H1 (cell line): Measurements from ENCODE around the gene RNF38. TPM values are rescaled to one million over a fixed set of nuclear protein-coding genes. Genes with fewer than 3 reads are reported as not detected.

Experiments used
- CTCF ChIA-PET: fragments of 300-600 bp; sonication (Branson Sonifier 250); formaldehyde crosslinking; loops from one replicate; lab custom pipeline; 2021; ENCODE audit not compliant: partially characterized antibody; lab: Charles Lee
- POLR2A ChIA-PET: fragments of 300-600 bp; sonication (Branson Sonifier 250); formaldehyde crosslinking; loops from one replicate; lab custom pipeline; 2021; ENCODE audit warnings: inconsistent platforms; ENCODE audit not compliant: partially characterized antibody; lab: Charles Lee
- DNase-seq, 2 experiments: peaks; one replicate each; pipeline versions ENCODE4 v3.0.0 to v3.0.0-alpha.2; 2010 to 2022; ENCODE audit warnings: low spot score in 2 of 2, low read depth in 1 of 2, mixed read lengths in 1 of 2
- FAIRE-seq: peaks from 2 replicates; lab custom pipeline; 2011; peaks lifted over from hg19 to GRCh38; lab: Jason Lieb, UNC
- H2AFZ ChIP-seq: 2 replicates; pipeline ENCODE4 v1.8.1; 2012; ENCODE audit warnings: low read length, inconsistent platforms
- H2AK5ac ChIP-seq: 2 replicates; pipeline ENCODE4 v1.6.1; 2013; ENCODE audit warnings: low read depth, low read length
- H2BK120ac ChIP-seq: replicated peaks from 2 replicates; pipeline ENCODE3; 2013; ENCODE audit warnings: low read depth, low read length, inconsistent platforms
- H2BK12ac ChIP-seq: 2 replicates; pipeline ENCODE4 v1.6.1; 2013; ENCODE audit warnings: low read depth, low read length
- H2BK15ac ChIP-seq: 2 replicates; pipeline ENCODE4 v1.6.1; 2013; ENCODE audit warnings: low read length
- H2BK20ac ChIP-seq: 2 replicates; pipeline ENCODE4 v1.6.1; 2013; ENCODE audit warnings: low read length
- H2BK5ac ChIP-seq: 2 replicates; pipeline ENCODE4 v1.6.1; 2013; ENCODE audit warnings: low read depth, low read length
- H3K14ac ChIP-seq: 2 replicates; pipeline ENCODE4 v1.6.1; 2013; ENCODE audit warnings: inconsistent platforms; ENCODE audit not compliant: insufficient read length
- H3K18ac ChIP-seq: 2 replicates; pipeline ENCODE4 v1.6.1; 2013; ENCODE audit warnings: low read length; ENCODE audit errors: extremely low read depth
- H3K23ac ChIP-seq: 2 replicates; pipeline ENCODE4 v1.6.1; 2013; ENCODE audit warnings: inconsistent platforms; ENCODE audit not compliant: insufficient read length
- H3K23me2 ChIP-seq: 2 replicates; pipeline ENCODE4 v1.6.1; 2013; ENCODE audit warnings: low read depth, low read length
- H3K27ac ChIP-seq: 2 replicates; pipeline ENCODE4 v1.6.1; 2011; ENCODE audit warnings: low read depth, low read length, inconsistent platforms
- H3K27me3 ChIP-seq, 4 experiments: replicated peaks in 1 of 4; 1 replicate in 1 of 4; 2 replicates in 3 of 4; pipeline versions ENCODE4 v1.6.1 to v1.8.1; 2011 to 2013; ENCODE audit warnings: low read length in 3 of 4, mild to moderate bottlenecking in 3 of 4, inconsistent platforms in 2 of 4, mixed read lengths in 2 of 4, moderate library complexity in 1 of 4; ENCODE audit not compliant: control insufficient read depth in 3 of 4, insufficient read depth in 3 of 4; ENCODE audit errors: extremely low read depth in 1 of 4
- H3K36me3 ChIP-seq, 4 experiments: 2 replicates each; pipeline versions ENCODE4 v1.6.1 to v1.8.1; 2011 to 2013; ENCODE audit warnings: mild to moderate bottlenecking in 4 of 4, low read length in 3 of 4, moderate library complexity in 2 of 4, control low read depth in 1 of 4, inconsistent platforms in 1 of 4; ENCODE audit not compliant: insufficient read depth in 4 of 4, control insufficient read depth in 2 of 4
- H3K4ac ChIP-seq: replicated peaks from 2 replicates; pipeline ENCODE3; 2013; ENCODE audit warnings: low read length, low read depth, mixed read lengths, inconsistent platforms; ENCODE audit not compliant: insufficient read length
- H3K4me1 ChIP-seq, 4 experiments: replicated peaks in 1 of 4; 1 replicate in 1 of 4; 2 replicates in 3 of 4; pipeline versions ENCODE4 v1.6.1 to v1.8.1; 2011 to 2013; ENCODE audit warnings: low read length in 3 of 4, inconsistent platforms in 2 of 4, mixed read lengths in 1 of 4; ENCODE audit not compliant: insufficient read depth in 4 of 4, control insufficient read depth in 3 of 4
- H3K4me2 ChIP-seq, 2 experiments: 2 replicates each; pipeline versions ENCODE4 v1.6.1 to v1.8.1; 2011 to 2013; ENCODE audit warnings: low read depth in 2 of 2, low read length in 2 of 2, control low read depth in 1 of 2, inconsistent platforms in 1 of 2, mild to moderate bottlenecking in 1 of 2; ENCODE audit not compliant: insufficient read depth in 1 of 2
- H3K4me3 ChIP-seq, 4 experiments: fragments of 200-600, 300-600 bp in 1 of 4; sonication (generic), shearing (Covaris generic), sonication (Bioruptor Twin) in 1 of 4; 2 replicates each; pipeline versions ENCODE4 v1.5.1 to v1.8.1; 2011 to 2016; ENCODE audit warnings: low read length in 4 of 4, low read depth in 3 of 4, control low read depth in 2 of 4, inconsistent platforms in 2 of 4, mild to moderate bottlenecking in 2 of 4, mixed read lengths in 1 of 4, moderate library complexity in 1 of 4; ENCODE audit not compliant: insufficient read depth in 2 of 4; ENCODE audit errors: extremely low read depth in 1 of 4
- H3K56ac ChIP-seq: replicated peaks from 2 replicates; pipeline ENCODE3; 2013; ENCODE audit warnings: low read depth, mild to moderate bottlenecking, mixed read lengths, low read length, inconsistent platforms; ENCODE audit not compliant: insufficient read length
- H3K79me1 ChIP-seq: 2 replicates; pipeline ENCODE4 v1.6.1; 2013; ENCODE audit warnings: low read depth, low read length, control low read depth
- H3K79me2 ChIP-seq, 2 experiments: 2 replicates each; pipeline versions ENCODE4 v1.6.1 to v1.8.1; 2012 to 2013; ENCODE audit warnings: low read length in 2 of 2, mild to moderate bottlenecking in 2 of 2, inconsistent platforms in 1 of 2; ENCODE audit not compliant: insufficient read depth in 2 of 2, control insufficient read depth in 1 of 2
- H3K9ac ChIP-seq, 4 experiments: replicated peaks in 1 of 4; 1 replicate in 1 of 4; 2 replicates in 3 of 4; pipeline versions ENCODE4 v1.6.1 to v1.8.1; 2011 to 2013; ENCODE audit warnings: low read depth in 3 of 4, low read length in 3 of 4, control low read depth in 2 of 4, mild to moderate bottlenecking in 2 of 4, moderate library complexity in 2 of 4, inconsistent platforms in 1 of 4; ENCODE audit errors: extremely low read depth in 1 of 4
- H3K9me3 ChIP-seq, 2 experiments: 2 replicates each; pipeline versions ENCODE4 v1.6.1 to v1.8.1; 2012 to 2013; ENCODE audit warnings: mild to moderate bottlenecking in 2 of 2, moderate library complexity in 2 of 2, control low read depth in 1 of 2, inconsistent platforms in 1 of 2, low read depth in 1 of 2, low read length in 1 of 2, mixed read lengths in 1 of 2; ENCODE audit not compliant: insufficient read depth in 2 of 2
- H4K20me1 ChIP-seq, 2 experiments: replicated peaks in 1 of 2; 2 replicates each; pipeline versions ENCODE3 to v1.8.1; 2011 to 2013; ENCODE audit warnings: inconsistent platforms in 2 of 2, low read length in 2 of 2, mild to moderate bottlenecking in 1 of 2; ENCODE audit not compliant: insufficient read depth in 2 of 2, control insufficient read depth in 1 of 2
- H4K5ac ChIP-seq: 2 replicates; pipeline ENCODE4 v1.6.1; 2013; ENCODE audit warnings: low read length, low read depth, mixed read lengths, inconsistent platforms; ENCODE audit not compliant: insufficient read length
- H4K8ac ChIP-seq: 2 replicates; pipeline ENCODE4 v1.8.0; 2013; ENCODE audit warnings: mild to moderate bottlenecking, moderate library complexity, low read length, inconsistent platforms; ENCODE audit not compliant: insufficient read depth; ENCODE audit errors: extremely low read depth
- H4K91ac ChIP-seq: replicated peaks from 2 replicates; pipeline ENCODE3; 2013; ENCODE audit warnings: low read length, mixed read lengths, inconsistent platforms; ENCODE audit not compliant: insufficient read length
- BACH1 ChIP-seq: IDR thresholded peaks from 2 replicates; pipeline ENCODE4 v1.6.1; 2012; ENCODE audit warnings: low read length, improper control_type of control experiment
- BCL11A ChIP-seq, 2 experiments: IDR thresholded peaks; one replicate each; pipeline ENCODE4 v1.6.1; 2011; ENCODE audit warnings: low read depth in 2 of 2, low read length in 2 of 2, mild to moderate bottlenecking in 2 of 2
- CBX8 ChIP-seq: fragments of 300-800, 300-1000 bp; sonication (generic); IDR thresholded peaks from 2 replicates; pipeline ENCODE4 v1.7.1; 2016; ENCODE audit warnings: low read depth, low read length, borderline replicate concordance
- KDM5A ChIP-seq: fragments of 200-600 bp; IDR thresholded peaks from 2 replicates; pipeline ENCODE4 v1.7.1; 2012; ENCODE audit warnings: mild to moderate bottlenecking, low read length, inconsistent platforms, mixed read lengths
- PHF8 ChIP-seq: fragments of 200-600 bp; sonication (generic); conservative IDR thresholded peaks from 2 replicates; pipeline ENCODE4 v1.7.1; 2012; ENCODE audit warnings: low read depth, mild to moderate bottlenecking, inconsistent platforms, low read length, moderate library complexity
- SIRT6 ChIP-seq: IDR thresholded peaks from one replicate; pipeline ENCODE4 v1.7.1; 2012; ENCODE audit warnings: low read length, inconsistent platforms
- TAF1 ChIP-seq: IDR thresholded peaks from 2 replicates; pipeline ENCODE4 v1.6.1; 2011; ENCODE audit warnings: mild to moderate bottlenecking, low read depth, low read length
- TBP ChIP-seq: IDR thresholded peaks from 2 replicates; pipeline ENCODE4 v1.6.1; 2011; ENCODE audit warnings: low read depth, low read length, improper control_type of control experiment
- polyA plus RNA-seq, 7 experiments: library from polyadenylated mRNA; depleted of rRNA in 3 of 7; stranded (reverse) in 5 of 7; unstranded in 2 of 7; fragments of >200 nt in 5 of 7; fragments of 200-250 nt in 2 of 7; gene quantifications; 1 replicate in 5 of 7; 2 replicates in 1 of 7; 4 replicates in 1 of 7; pipeline versions ENCODE4 v1.2.1 to v1.2.3, GENCODE V29; 2011 to 2013; ENCODE audit warnings: missing spikeins in 2 of 7, mixed read lengths in 2 of 7
- total RNA-seq: library from RNA; stranded (reverse); fragmentation: NEBNext Ultra II Directional; extraction: Animal tissue kit (Norgen Biotek cat#: 25700); gene quantifications from 2 replicates; pipeline ENCODE4 v1.2.1, GENCODE V29; 2021
- TF ChIP-seq, protein P1 (sequence below): IDR thresholded peaks from 2 replicates; pipeline ENCODE4 v1.6.1; 2012; ENCODE audit warnings: inconsistent platforms

The RNF38 gene
- total and polyA plus RNA-seq, 2 of the 8 experiments (the other 6 are each of a cell fraction or from before 2014, with no cell fraction given): 54.9 to 60.9 TPM

DNA sequence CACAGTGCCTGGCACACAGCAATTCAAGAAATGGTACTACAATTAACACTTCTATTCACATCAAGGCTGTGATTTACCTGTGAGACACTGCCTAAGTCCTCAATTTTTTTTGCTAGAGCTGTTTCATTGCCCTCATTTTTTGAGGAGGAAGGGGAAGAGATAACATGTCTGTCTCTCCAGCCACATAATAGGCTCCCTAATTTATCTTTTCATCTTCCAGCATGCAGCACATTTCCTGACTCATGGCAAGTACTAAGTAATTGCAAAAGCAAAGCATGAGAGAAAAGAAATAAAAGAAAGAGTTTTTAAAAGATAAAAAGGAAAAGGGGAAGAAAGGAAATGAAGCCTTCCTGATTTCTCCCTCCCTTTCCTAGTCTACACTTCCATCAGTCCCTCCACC lies 26.9 kb upstream of the RNF38 start:
- Histone ChIP-seq H2AK5ac (no peak overlapping the region), H3K4ac (no peak overlapping the region), H2BK5ac (no peak overlapping the region), H3K4me3 (no peak overlapping the region), H3K79me2 (peaks cover 8 to 86% of the 10 kb centered on the region in 2 experiments; a peak in 3 of 4 replicates), H3K9ac (no peak overlapping the region), H4K20me1 (peaks cover 5 to 7% of the 10 kb centered on the region in 2 experiments), H3K27ac (no peak overlapping the region), H2AFZ (no peak overlapping the region), H3K79me1 (no peaks in the 10 kb centered on the region; the same call in none of the 2 replicates), H2BK120ac (no peak overlapping the region), H3K4me2 (no peak overlapping the region), H3K27me3 (no peaks in the 10 kb centered on the region), H2BK15ac (no peak overlapping the region), H4K8ac (no peak overlapping the region), H3K56ac (no peak overlapping the region), H3K4me1 (peaks cover under 1 to 3% (median 2%) of the 10 kb centered on the region in 4 experiments; a peak in 4 of 7 replicates), H3K23ac (no peak overlapping the region), H4K5ac (no peak overlapping the region), H4K91ac (no peak overlapping the region), H3K23me2 (no peaks in the 10 kb centered on the region), H3K9me3 (0 out of 4 replicates have a peak, but pooled peaks cover 0 to 3% of the 10 kb centered on the region in 2 experiments), H3K18ac (no peak overlapping the region), H3K14ac (no peak overlapping the region), H3K36me3 (peaks cover 0 to 17% (median 2%) of the 10 kb centered on the region in 4 experiments; a peak in 4 of 8 replicates), H2BK20ac (no peak overlapping the region), H2BK12ac (no peak overlapping the region)
- ChIA-PET POLR2A (no interaction called here), CTCF (interaction anchor here (0.9 to 4.0 kb wide), 4 partner anchors 11 to 24 kb away, joined by 3 to 22 read pairs (median 4); no protein-coding TSS in a partner anchor)
- no peak for TF ChIP-seq SIRT6
- TF ChIP-seq, protein P1, sequence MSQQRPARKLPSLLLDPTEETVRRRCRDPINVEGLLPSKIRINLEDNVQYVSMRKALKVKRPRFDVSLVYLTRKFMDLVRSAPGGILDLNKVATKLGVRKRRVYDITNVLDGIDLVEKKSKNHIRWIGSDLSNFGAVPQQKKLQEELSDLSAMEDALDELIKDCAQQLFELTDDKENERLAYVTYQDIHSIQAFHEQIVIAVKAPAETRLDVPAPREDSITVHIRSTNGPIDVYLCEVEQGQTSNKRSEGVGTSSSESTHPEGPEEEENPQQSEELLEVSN: no peak
- TF ChIP-seq BCL11A (IDR thresholded peaks at IDR 0.05; ENCODE audit: low read depth in 2 of 2, low read length in 2 of 2): no peak
- no peak for TF ChIP-seq KDM5A
- no peak for TF ChIP-seq TBP
- TF ChIP-seq BACH1: no peak
- no peak for TF ChIP-seq TAF1
- TF ChIP-seq CBX8: no peak
- no peak for TF ChIP-seq PHF8
- DNase-seq: no peak
- no peak for FAIRE-seq
